Right atrium auricular region (tissue), 2 donors: ENCODE data around the gene CDK16. TPM values are rescaled to one million over a fixed set of nuclear protein-coding genes. Genes with fewer than 3 reads are reported as not detected.

ENCODE experiments used
- DNase-seq: peaks from one replicate; pipeline ENCODE4 v3.0.0-alpha.2; 2019; ENCODE audit warnings: low spot score
- H3K27ac ChIP-seq, 2 donors: fragments of 200-600 bp; sonication (generic); 1 replicate in 1 of 2; 2 replicates in 1 of 2; pipeline ENCODE4 v1.5.1; 2016 to 2019
- H3K27me3 ChIP-seq, 2 donors: fragments of 200-600 bp; sonication (generic); one replicate each; pipeline versions ENCODE4 v1.5.1 to v1.6.0; 2017 to 2019
- H3K36me3 ChIP-seq: fragments of 200-600 bp; sonication (generic); one replicate; pipeline ENCODE4 v1.5.1; 2016
- H3K4me1 ChIP-seq, 2 donors: fragments of 200-600 bp; sonication (generic); one replicate each; pipeline versions ENCODE4 v1.5.1 to v1.6.0; 2017 to 2019
- H3K4me3 ChIP-seq, 2 donors: fragments of 200-600 bp; sonication (generic); 1 replicate in 1 of 2; 2 replicates in 1 of 2; pipeline ENCODE4 v1.5.1; 2017 to 2019; ENCODE audit warnings: mild to moderate bottlenecking in 1 of 2, moderate library complexity in 1 of 2
- H3K9me3 ChIP-seq, 2 donors: fragments of 200-600 bp; sonication (generic); one replicate each; pipeline ENCODE4 v1.5.1; 2019
- CTCF ChIP-seq, 2 donors: fragments of 200-600 bp; sonication (generic); IDR thresholded peaks; one replicate each; pipeline ENCODE4 v1.5.1; 2019; ENCODE audit warnings: antibody characterized with exemption in 2 of 2
- total RNA-seq, 2 donors: library from RNA; depleted of rRNA; stranded (reverse); fragments of >200 nt; gene quantifications; one replicate each; pipeline ENCODE4 v1.1.0, GENCODE V29; 2016

The CDK16 gene
- total RNA-seq, 2 donors from 2014 or later: 128 to 140 TPM

DNA sequence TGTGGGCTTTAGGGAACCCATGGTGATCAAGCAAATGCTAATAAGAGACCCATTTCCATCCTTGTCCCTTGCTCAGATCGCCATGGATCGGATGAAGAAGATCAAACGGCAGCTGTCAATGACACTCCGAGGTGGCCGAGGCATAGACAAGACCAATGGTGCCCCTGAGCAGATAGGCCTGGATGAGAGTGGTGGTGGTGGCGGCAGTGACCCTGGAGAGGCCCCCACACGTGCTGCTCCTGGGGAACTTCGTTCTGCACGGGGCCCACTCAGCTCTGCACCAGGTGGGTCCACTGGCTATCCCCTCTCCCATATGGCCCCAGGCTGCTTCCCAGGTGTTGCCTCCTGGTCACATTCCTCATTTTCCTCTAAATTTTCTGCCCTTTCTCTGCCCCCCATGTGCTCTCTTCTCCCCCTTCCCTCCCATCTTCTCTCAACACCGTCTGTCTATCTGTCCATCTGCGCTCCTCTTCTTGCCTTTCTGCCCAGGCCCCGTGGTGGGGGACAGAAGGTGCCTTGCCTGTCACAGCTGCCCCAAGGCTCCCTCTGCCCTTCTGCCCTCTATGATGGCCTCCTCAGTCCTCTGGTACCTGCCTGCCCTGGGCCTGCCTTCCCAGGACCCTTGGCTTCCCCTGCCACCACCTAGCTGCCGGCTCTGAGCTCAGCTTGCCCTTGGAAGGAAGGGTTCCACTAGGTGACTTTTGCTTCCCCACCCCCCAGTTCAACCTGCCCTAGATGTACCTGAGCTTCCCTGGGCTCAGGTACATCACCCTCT lies 5.2 kb downstream of the CDK16 start:
- Histone ChIP-seq H3K27ac (no peak overlapping the region), H3K36me3 (peaks cover 52% of the 10 kb centered on the region), H3K9me3 (no peaks in the 10 kb centered on the region), H3K4me3 (no peak overlapping the region), H3K27me3 (no peaks in the 10 kb centered on the region), H3K4me1 (peaks cover 0 to 22% of the 10 kb centered on the region in 2 donors)
- no peak for TF ChIP-seq CTCF (IDR thresholded peaks at IDR 0.05)
- DNase-seq: no peak

GRCh38 chrX:47224266-47224895 lies 5.9 kb downstream of the CDK16 start:
- no peak for TF ChIP-seq CTCF (IDR thresholded peaks at IDR 0.05)
- H3K4me3 ChIP-seq: no peak overlapping the region
- no peaks in the 10 kb centered on the region for H3K9me3 ChIP-seq
- H3K36me3 ChIP-seq: peaks cover 60% of the 10 kb centered on the region
- no peaks in the 10 kb centered on the region for H3K27me3 ChIP-seq
- H3K27ac ChIP-seq: no peak overlapping the region
- DNase-seq: no peak
- peaks cover 0 to 18% of the 10 kb centered on the region in 2 donors for H3K4me1 ChIP-seq

GRCh38 chrX:47224896-47225290 lies 6.4 kb downstream of the CDK16 start:
- H3K4me3 ChIP-seq: no peak overlapping the region
- peaks cover 60% of the 10 kb centered on the region for H3K36me3 ChIP-seq
- H3K4me1 ChIP-seq: peaks cover 0 to 13% of the 10 kb centered on the region in 2 donors
- H3K9me3 ChIP-seq: no peaks in the 10 kb centered on the region
- no peak for DNase-seq
- no peak for TF ChIP-seq CTCF (IDR thresholded peaks at IDR 0.05)
- no peak overlapping the region for H3K27ac ChIP-seq
- H3K27me3 ChIP-seq: no peaks in the 10 kb centered on the region

DNA sequence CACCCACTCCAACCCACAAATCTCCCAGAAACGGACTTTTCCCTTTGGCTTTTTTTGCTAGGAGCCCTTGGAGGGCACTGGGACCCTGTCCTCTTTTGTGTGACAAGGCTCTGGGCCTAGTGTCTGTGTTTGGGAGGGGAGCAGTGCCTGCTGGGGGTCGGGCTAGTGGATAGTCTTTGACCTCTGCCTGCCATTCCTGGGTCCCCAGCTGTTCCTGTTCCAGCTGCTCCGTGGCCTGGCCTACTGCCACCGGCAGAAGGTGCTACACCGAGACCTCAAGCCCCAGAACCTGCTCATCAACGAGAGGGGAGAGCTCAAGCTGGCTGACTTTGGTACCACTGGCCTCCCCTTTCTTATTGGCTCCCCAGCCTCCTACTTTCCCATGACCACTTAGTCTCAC lies 7.6 kb downstream of the CDK16 start:
- Histone ChIP-seq H3K27me3 (no peaks in the 10 kb centered on the region), H3K4me1 (peaks cover 0 to under 1% of the 10 kb centered on the region in 2 donors), H3K4me3 (no peak overlapping the region), H3K9me3 (no peaks in the 10 kb centered on the region), H3K27ac (no peak overlapping the region), H3K36me3 (peaks cover 60% of the 10 kb centered on the region)
- TF ChIP-seq CTCF (IDR thresholded peaks at IDR 0.05): no peak
- DNase-seq: no peak

- no peak for DNase-seq
- Histone ChIP-seq H3K27ac (no peak overlapping the region), H3K27me3 (no peaks in the 10 kb centered on the region), H3K9me3 (no peaks in the 10 kb centered on the region), H3K4me1 (no peaks in the 10 kb centered on the region), H3K36me3 (peaks cover 60% of the 10 kb centered on the region), H3K4me3 (no peak overlapping the region)
- no peak for TF ChIP-seq CTCF (IDR thresholded peaks at IDR 0.05)
Observed at GRCh38 chrX:47226531-47227333, 8.3 kb downstream of the CDK16 start.
